Ovary (tissue), 9 donors: ENCODE data around the gene ATP2C2. TPM values are rescaled to one million over a fixed set of nuclear protein-coding genes. Genes with fewer than 3 reads are reported as not detected.

Experiments used
- DNase-seq, 5 donors: peaks; one replicate each; pipeline ENCODE4 v3.0.0-alpha.2; 2019 to 2020
- H3K27ac ChIP-seq, 2 donors: fragments of 200-600 bp; one replicate each; pipeline versions ENCODE4 v1.5.1 to v1.8.0; 2019 to 2022
- H3K27me3 ChIP-seq: fragments of 200-600 bp; one replicate; pipeline ENCODE4 v1.8.0; 2022
- H3K36me3 ChIP-seq: fragments of 200-600 bp; sonication (generic); one replicate; pipeline ENCODE4 v1.5.1; 2019
- H3K4me1 ChIP-seq: one replicate; pipeline ENCODE4 v1.8.1; 2013; ENCODE audit warnings: mild to moderate bottlenecking, moderate library complexity; ENCODE audit not compliant: insufficient read depth
- H3K4me3 ChIP-seq: fragments of 200-600 bp; sonication (generic); one replicate; pipeline ENCODE4 v1.5.1; 2017
- H3K9me3 ChIP-seq, 2 donors: fragments of 200-600 bp in 1 of 2; sonication (generic) in 1 of 2; one replicate each; pipeline versions ENCODE4 v1.5.1 to v1.8.1; 2013 to 2019; ENCODE audit warnings: mild to moderate bottlenecking in 1 of 2, moderate library complexity in 1 of 2
- EP300 ChIP-seq: sonication (generic); formaldehyde crosslinking; IDR thresholded peaks from one replicate; pipeline ENCODE4 v1.6.1; 2017; ENCODE audit warnings: antibody characterized with exemption
- POLR2A ChIP-seq: fragments of 450-650 bp; IDR thresholded peaks from one replicate; pipeline ENCODE4 v1.6.1; 2017; ENCODE audit warnings: antibody characterized with exemption, mild to moderate bottlenecking, moderate library complexity
- WGBS, 3 donors: extraction: QIAGEN DNeasy Blood & Tissue Kit in 1 of 3; methylation state at CpG; one replicate each; pipeline versions ENCODE4 v1.1.5 to v1.1.7; 2013 to 2017; 5-methylcytosine and 5-hydroxymethylcytosine counted together
- intact Hi-C, 4 donors: fragments of 100-400 bp; cut with DNase I; formaldehyde crosslinking; loops; one replicate each; pipeline versions ENCODE4 v1.11.0 to v1.15.1; 2022 to 2023
- polyA plus RNA-seq, 2 donors: library from polyadenylated mRNA; stranded (reverse); fragments of 200-250 nt in 1 of 2; fragments of 350-450 nt in 1 of 2; fragmentation: Illumina TruSeq in 1 of 2; extraction: RNeasy Lipid Tissue Mini Kit (QIAGEN cat#74804) in 1 of 2; gene quantifications; one replicate each; pipeline ENCODE4 v1.2.3, GENCODE V29; 2013 to 2014
- total RNA-seq, 7 donors: library from RNA; depleted of rRNA in 2 of 7; stranded (reverse); fragments of >200 nt in 2 of 7; fragmentation: NEBNext Ultra II Directional in 3 of 7; extraction: Animal tissue kit (Norgen Biotek cat#: 25700) in 3 of 7; gene quantifications; one replicate each; pipeline versions ENCODE4 v1.1.0 to v1.2.4, GENCODE V29; 2016 to 2023
- TF ChIP-seq, protein P1 (sequence below), 3 donors: fragments of 450-650 bp in 2 of 3; fragments of 200-600 bp in 1 of 3; IDR thresholded peaks; one replicate each; pipeline versions ENCODE4 v1.5.1 to v1.8.0; 2016 to 2022; ENCODE audit warnings: antibody characterized with exemption in 3 of 3, mild to moderate bottlenecking in 1 of 3
- donor health status: DM: no; HTN: no; CAD: no; lungs with moderate emphysema.
- donor health status: DM: no; HTN: no; CAD: no.
- donor health status: Bipolar disorder and iron deficiency.
- donor health status: DM: yes; HTN: yes; CAD: no.
- donor health status: DM: no; HTN: no; CAD: no.
- donor health status: DM: yes; HTN: yes; CAD: no.

ATP2C2 gene
- total and polyA plus RNA-seq, 9 donors, result 0.10 to 8.5 (median 1.3) TPM; not detected in 3

DNA sequence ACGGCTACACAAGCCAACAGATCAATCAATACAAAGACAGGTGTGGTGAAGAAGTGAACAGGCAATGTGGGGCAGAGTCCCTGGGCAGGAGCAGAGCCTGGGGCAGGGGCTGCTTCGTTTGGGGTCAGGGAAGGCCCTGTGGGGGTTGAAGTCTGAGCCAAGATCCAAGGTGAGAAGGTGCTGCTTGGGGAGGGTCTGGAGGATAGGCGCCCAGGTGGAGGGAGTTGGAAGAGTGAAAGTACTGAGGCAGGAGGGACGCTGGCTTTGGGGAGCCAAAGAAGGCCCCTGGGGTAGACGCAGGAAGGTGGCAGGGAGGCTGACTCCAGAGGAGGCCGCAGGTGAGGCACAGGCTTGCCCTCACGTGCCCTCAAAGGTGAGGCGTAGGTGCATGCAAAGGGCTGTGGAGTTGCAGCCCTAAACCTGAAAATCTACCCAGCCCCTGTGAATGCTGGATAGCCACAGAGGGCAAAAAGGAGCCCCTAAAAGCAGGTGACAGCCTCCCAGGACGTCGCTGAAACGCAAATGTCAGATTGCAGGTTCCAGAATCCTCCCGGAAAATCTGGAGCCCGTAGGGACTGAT lies 40.3 kb upstream of the ATP2C2 start:
- intact Hi-C loops, result no loop called here
- Histone ChIP-seq H3K36me3 (no peaks in the 10 kb centered on the region), H3K27me3 (no peaks in the 10 kb centered on the region), H3K4me1 (no peaks in the 10 kb centered on the region), H3K4me3 (no peak overlapping the region), H3K9me3 (no peaks in the 10 kb centered on the region), H3K27ac (no peak overlapping the region)
- 67 to 88% (median 82%) methylated on average over 13 of the region's 13 CpGs for WGBS, 3 donors
- TF ChIP-seq EP300 (no peak), POLR2A (no peak)
- TF ChIP-seq, protein P1, sequence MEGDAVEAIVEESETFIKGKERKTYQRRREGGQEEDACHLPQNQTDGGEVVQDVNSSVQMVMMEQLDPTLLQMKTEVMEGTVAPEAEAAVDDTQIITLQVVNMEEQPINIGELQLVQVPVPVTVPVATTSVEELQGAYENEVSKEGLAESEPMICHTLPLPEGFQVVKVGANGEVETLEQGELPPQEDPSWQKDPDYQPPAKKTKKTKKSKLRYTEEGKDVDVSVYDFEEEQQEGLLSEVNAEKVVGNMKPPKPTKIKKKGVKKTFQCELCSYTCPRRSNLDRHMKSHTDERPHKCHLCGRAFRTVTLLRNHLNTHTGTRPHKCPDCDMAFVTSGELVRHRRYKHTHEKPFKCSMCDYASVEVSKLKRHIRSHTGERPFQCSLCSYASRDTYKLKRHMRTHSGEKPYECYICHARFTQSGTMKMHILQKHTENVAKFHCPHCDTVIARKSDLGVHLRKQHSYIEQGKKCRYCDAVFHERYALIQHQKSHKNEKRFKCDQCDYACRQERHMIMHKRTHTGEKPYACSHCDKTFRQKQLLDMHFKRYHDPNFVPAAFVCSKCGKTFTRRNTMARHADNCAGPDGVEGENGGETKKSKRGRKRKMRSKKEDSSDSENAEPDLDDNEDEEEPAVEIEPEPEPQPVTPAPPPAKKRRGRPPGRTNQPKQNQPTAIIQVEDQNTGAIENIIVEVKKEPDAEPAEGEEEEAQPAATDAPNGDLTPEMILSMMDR (IDR thresholded peaks at IDR 0.05), result no peak
- no peak for DNase-seq

DNA sequence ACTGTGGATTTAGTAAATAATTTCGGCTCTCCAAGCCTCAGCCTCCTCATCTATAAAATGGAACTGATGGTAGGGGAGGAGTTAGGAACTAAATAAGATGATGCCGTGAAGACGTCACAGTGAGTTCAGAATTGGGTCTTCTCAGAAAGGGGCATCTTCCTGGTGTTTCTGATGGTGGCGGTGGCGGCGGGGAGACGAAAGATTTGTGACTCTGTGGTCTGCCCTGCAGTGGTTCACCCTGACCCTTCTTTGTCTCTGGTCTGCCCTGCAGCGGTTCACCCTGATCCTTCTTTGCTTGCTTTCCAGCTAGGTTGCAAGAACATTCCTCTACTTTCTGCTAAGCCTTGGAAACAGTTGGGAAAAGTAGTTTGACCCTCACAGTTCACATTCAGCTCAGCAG lies 39.3 kb upstream of the ATP2C2 start:
- DNase-seq, result no peak
- WGBS, 3 donors, result 88 to 95% (median 95%) methylated on average over 8 of the region's 8 CpGs
- Histone ChIP-seq H3K9me3 (no peaks in the 10 kb centered on the region), H3K27ac (no peak overlapping the region), H3K4me3 (no peak overlapping the region), H3K27me3 (no peaks in the 10 kb centered on the region), H3K4me1 (no peaks in the 10 kb centered on the region), H3K36me3 (no peaks in the 10 kb centered on the region)
- TF ChIP-seq, protein P1 (IDR thresholded peaks at IDR 0.05), result no peak
- no peak for TF ChIP-seq POLR2A
- TF ChIP-seq EP300, result no peak
- intact Hi-C loops, result no loop called here

DNA sequence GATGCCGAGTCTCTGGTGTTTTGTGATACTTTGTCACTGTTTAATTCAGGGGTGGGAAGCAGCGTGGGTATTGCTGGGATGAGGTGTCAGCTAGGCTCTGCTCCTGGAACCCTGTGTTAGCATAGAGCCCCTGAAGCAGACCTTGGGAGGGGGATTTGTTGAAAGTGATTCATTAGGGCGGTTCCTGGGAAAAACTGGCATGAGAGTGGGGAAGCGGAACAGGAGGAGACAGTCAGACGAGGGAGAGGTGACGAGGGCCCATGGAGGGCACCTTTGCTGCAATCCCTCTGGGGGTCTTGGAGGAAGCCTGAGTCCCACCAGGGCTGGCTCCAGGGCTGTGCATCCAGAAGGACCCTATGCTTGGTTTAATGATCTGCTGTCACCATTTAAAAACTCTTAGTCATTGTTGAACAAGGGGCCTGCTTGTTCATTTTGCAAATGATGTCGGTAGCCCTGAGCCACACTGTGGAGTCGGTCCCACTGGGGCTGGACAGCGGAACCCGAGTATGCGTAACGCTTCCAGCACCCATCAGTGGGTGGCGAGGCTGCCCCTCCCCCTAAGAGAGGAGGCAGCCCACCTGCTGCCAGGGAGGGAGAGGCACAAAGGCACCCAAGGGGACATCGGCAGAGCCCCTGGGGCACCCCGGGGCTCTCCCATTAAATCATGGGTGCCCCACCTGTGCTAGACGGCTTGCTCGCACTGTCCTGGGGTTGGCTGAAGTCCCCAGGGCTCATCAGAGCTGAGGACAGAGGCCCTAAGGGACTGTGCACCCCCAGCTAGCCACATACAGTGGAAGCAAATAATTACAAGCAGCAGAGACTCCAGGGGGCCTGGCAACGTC lies 38.3 kb upstream of the ATP2C2 start:
- Histone ChIP-seq H3K27me3 (no peaks in the 10 kb centered on the region), H3K36me3 (no peaks in the 10 kb centered on the region), H3K4me3 (no peak overlapping the region), H3K27ac (no peak overlapping the region), H3K4me1 (no peaks in the 10 kb centered on the region), H3K9me3 (no peaks in the 10 kb centered on the region)
- TF ChIP-seq, protein P1 (IDR thresholded peaks at IDR 0.05), result no peak
- TF ChIP-seq EP300 (no peak), POLR2A (no peak)
- 82 to 88% (median 88%) methylated on average over 18 of the region's 18 CpGs for WGBS, 3 donors
- DNase-seq, result no peak
- intact Hi-C loops, result no loop called here

DNA sequence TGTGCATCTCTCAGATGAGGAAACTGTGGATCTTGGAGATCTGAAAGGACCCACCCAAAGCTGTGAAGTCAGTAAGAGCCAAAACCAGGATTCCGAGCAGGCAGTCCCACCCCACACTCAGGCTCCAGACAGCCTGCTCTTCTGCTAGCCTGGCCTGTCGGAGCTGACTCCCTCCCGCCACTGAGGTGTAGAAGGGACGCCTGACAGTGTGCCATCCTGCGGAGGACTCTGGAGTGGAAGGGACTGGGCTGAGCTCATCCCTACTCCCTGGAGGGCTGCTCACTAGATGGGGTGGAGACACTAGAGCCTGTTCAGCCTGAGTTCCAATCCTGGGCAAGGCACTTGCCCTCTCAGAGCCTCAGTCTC lies 37.7 kb upstream of the ATP2C2 start:
- no peaks in the 10 kb centered on the region for H3K4me1 ChIP-seq
- intact Hi-C loops, result no loop called here
- no peak overlapping the region for H3K27ac ChIP-seq
- no peaks in the 10 kb centered on the region for H3K36me3 ChIP-seq
- H3K9me3 ChIP-seq, result no peaks in the 10 kb centered on the region
- no peaks in the 10 kb centered on the region for H3K27me3 ChIP-seq
- no peak overlapping the region for H3K4me3 ChIP-seq
- DNase-seq, result no peak
- 95 to 100% (median 96%) methylated on average over 5 of the region's 5 CpGs for WGBS, 3 donors
- TF ChIP-seq POLR2A, result no peak
- no peak for TF ChIP-seq EP300
